Measurements from ENCODE around the gene GPBP1. TPM values are rescaled to one million over a fixed set of nuclear protein-coding genes. Genes with fewer than 3 reads are reported as not detected.

Gene GPBP1
- total and polyA plus RNA-seq, 9 of the 15 experiments (the other 6 are each of a cell fraction or from before 2014, with no cell fraction given) = 31.0 to 109 (median 68.4) TPM

GRCh38 chr5:57174128-57174889 lies 450 bp downstream of the GPBP1 start (continued):
- TF ChIP-seq ELF2 (CRISPR knock-in tag; IDR thresholded peaks at IDR 0.05) (no peak), DEAF1 (CRISPR knock-in tag; IDR thresholded peaks at IDR 0.05) (no peak), MXD1 (CRISPR knock-in tag; IDR thresholded peaks at IDR 0.05; ENCODE audit: borderline replicate concordance, poor library complexity, severe bottlenecking) (no peak), RCOR1 (IDR thresholded peaks at IDR 0.05; ENCODE audit: borderline replicate concordance in 1 of 2, low read depth in 2 of 2, low read length in 2 of 2) (no peak), ELK3 (CRISPR knock-in tag; IDR thresholded peaks at IDR 0.05) (no peak), PHB2 (IDR thresholded peaks at IDR 0.05; ENCODE audit: low read depth) (0 out of 2 replicates have a peak, but pooled peaks have one; percentile 21), JUN (IDR thresholded peaks at IDR 0.05; ENCODE audit: borderline replicate concordance, low read depth, low read length) (no peak), JUN (CRISPR knock-in tag; IDR thresholded peaks at IDR 0.05; ENCODE audit: borderline replicate concordance) (no peak), PHF8 (IDR thresholded peaks at IDR 0.05; ENCODE audit: borderline replicate concordance, low read length) (peak; percentile 72; the same call in 1 of the 2 replicates), XRCC5 (IDR thresholded peaks at IDR 0.05; ENCODE audit: low read depth, low read length) (peak; percentile 16; the same call in 1 of the 2 replicates), POLR3G (IDR thresholded peaks at IDR 0.05; ENCODE audit: extremely low read depth, insufficient read length, insufficient replicate concordance) (no peak), GATA2 (CRISPR knock-in tag; IDR thresholded peaks at IDR 0.05) (no peak), SNRNP70 (optimal IDR thresholded peaks at IDR 0.05; ENCODE audit: low read depth, low read length) (no peak), ZNF561 (CRISPR knock-in tag; conservative IDR thresholded peaks at IDR 0.05) (no peak), ZNF507 (tag; conservative IDR thresholded peaks at IDR 0.05) (no peak), CLOCK (CRISPR knock-in tag; IDR thresholded peaks at IDR 0.05; ENCODE audit: borderline replicate concordance) (no peak), CSDE1 (IDR thresholded peaks at IDR 0.05) (no peak), CBFA2T3 (IDR thresholded peaks at IDR 0.05) (no peak; the same call in 1 of the 2 replicates), HLTF (IDR thresholded peaks at IDR 0.05) (0 out of 2 replicates have a peak, but pooled peaks have one; percentile 53), MECOM (CRISPR knock-in tag; IDR thresholded peaks at IDR 0.05) (no peak), ZBTB43 (CRISPR knock-in tag; IDR thresholded peaks at IDR 0.05) (no peak), HCFC1 (IDR thresholded peaks at IDR 0.05; ENCODE audit: low read depth, low read length) (no peak; the same call in 1 of the 2 replicates)
